ENCODE data around the gene PDXK.

The PDXK gene

DNA sequence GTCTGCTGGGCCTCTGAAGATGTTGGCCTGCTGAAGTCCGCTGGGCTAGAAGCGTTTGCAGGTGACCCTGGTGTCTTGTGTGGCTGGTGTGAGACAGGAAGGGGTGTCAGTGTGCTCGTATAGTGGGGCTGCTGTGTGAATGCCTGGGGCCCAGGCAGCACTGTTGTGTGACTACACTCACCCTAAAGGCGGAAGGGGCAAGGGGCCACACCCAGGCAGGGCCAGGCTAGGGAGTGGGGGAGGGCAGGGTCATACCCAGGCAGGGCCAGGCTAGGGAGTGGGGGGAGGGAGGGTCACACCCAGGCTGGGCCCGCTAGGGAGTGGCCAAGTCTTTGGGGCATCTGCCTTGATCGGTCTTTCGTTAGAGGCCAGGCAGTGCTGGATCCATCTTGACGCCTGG lies 25.0 kb downstream of the PDXK start:
- no peak for DNase-seq (ENCODE audit: low spot score)

DNA sequence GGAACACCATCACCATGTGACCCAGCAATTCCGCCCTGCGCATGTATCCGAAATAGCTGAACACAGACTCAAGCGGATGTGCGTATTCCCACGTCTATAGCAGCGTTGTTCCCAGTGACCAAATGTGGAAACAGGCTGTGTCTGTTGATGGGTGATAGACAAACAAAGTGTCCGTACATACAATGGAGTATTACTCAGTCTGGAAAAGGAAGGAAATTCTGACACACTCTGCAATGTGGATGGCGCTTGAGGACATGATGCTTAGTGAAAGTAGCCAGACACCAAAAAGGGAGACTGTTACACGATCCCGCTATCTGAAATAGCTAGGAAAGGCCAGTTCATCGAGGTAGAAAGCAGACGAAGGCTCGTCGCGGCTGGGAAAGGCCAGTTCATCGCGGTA lies 25.8 kb downstream of the PDXK start:
- DNase-seq (ENCODE audit: low spot score): no peak

DNA sequence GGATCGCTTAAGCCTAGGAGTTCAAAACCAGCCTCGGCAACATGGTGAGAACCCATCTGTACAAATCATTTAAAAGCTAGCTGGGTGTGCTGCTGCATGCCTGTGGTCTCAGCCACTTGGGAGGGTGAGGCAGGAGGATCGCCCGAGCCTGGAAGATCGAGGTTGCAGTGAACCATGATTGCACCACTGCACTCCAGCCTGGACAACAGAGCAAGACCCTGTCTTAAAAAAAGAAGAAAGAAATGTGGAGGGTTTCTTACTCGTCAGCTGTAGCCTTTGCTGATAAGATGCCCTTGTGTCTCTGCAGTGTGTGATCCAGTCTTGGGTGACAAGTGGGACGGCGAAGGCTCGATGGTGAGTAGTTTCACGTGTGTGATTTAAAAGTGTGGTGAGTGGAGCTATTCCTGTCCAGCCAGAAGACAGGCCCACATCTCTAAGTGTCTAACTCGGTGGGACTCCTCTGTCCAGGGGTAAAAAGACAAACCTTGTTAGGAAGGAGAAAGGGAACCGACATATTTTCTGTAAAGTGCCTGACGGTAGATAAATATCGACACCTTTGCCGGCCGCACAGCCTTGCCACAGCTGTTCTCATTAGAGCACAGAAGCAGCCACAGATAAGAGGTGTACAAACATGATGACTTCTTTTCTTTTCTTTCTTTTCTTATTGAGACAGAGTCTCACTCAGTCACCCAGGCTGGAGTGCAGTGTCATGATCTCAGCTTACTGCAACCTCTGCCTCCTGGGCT lies 27.0 kb downstream of the PDXK start:
- DNase-seq (ENCODE audit: low spot score): no peak

DNA sequence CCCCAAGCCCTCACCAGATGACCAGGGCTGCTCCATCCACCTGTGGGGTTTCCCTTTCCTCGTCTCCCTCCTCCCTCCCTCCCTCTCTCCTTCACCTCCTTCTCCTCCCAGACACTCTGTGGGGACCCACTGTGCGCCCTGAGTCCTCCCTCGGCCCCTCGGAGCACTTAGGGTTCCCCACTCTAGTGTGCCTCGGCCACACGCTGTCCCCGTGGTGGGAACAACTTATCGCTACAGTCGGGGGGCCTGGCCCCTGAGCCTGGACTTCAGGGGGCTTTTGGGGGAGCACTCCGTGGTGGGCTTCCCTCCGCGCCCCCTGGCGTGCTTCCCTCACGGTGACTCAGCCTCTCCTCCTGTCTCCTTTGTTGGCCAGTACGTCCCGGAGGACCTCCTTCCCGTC lies 29.7 kb downstream of the PDXK start:
- no peak for DNase-seq (ENCODE audit: low spot score)

DNA sequence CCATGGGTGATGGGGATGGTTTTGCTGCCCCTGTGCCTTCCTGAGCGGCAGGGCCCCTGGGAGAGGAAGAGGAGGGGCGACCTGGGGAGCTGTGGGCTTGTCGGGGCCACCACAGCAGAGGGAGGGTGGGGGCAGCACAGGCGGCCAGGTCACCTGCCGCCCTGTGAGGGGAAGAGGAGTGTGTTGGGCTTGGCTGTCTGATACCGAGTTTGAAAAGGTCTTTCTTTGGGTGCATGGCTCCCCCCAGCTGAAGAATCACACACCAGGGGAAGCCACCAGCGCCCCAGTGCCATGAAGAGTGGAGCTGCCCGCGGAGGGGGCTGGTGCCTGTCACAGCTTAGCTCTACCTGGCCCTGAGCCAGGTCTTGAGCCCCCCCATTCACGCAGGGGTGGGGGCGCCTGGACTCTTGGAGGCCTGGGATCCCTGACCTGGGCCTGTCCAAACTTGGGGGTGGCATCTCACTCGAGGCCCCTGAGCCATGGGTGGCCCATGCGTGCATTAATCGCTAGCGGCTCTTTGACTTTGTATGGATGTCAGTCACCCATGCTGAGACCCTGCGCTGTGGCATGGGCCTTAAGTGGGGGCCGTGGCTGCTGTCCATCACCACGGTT lies 30.8 kb downstream of the PDXK start:
- no peak for DNase-seq (ENCODE audit: low spot score)

DNA sequence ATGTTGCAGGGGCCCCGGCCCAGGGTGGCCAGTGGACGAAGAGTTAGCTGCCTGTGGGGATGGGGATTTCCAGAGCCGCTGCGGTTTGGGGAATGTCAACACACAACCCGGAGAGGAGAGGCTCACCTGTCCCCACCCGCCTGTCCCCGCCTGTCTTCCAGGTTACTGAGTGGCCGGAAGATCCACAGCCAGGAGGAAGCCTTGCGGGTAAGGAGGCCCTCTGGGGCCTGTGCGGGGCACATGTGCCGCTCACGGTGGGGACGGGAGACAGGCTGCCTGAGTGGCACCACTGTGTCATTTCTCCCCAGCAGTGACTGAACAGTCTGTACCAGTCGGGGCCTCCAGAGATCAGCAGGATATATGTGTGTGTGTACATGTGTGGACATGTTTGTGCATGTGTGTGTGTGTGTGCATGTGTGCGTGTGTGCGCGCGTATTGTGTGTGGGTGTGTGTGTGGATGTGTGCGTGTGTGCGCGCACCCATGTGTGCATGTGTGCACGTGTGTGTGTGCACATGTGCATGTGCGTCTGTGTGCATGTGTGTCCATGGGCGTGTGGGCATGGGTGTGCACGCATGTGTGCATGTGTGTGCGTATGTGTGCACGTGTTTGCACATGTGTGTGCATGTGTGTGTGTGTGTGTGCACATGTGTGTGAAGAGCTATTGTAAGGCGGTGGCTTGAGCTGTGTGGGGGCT lies 31.6 kb downstream of the PDXK start:
- DNase-seq (ENCODE audit: low spot score): no peak

DNA sequence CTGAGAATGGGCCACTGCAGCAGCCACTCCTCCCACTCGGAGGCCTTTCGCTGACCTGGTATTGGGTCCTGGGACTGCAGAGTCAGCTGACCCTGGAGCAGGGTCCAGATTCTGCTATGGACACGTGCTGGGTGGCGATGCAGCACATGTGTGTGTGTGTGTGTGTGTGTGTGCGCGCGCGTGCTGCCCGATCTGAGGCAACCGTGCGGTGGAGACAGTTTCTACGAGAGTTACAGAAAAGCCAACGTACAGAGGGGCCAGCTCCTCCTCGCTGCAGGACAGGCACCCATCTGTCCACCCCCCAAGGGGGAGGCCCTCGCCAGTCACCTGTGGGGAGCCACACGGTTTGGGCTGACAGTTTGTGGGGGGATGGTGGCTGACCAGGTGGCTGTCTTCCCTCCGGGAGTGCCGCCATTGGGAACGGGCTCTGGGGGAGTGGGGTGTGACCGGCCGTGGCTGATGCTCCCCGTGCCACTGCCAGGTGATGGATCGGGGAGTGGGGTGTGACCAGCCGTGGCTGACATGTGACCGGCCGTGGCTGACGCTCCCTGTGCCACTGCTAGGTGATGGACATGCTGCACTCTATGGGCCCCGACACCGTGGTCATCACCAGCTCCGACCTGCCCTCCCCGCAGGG lies 33.1 kb downstream of the PDXK start:
- no peak for DNase-seq (ENCODE audit: low spot score)

DNA sequence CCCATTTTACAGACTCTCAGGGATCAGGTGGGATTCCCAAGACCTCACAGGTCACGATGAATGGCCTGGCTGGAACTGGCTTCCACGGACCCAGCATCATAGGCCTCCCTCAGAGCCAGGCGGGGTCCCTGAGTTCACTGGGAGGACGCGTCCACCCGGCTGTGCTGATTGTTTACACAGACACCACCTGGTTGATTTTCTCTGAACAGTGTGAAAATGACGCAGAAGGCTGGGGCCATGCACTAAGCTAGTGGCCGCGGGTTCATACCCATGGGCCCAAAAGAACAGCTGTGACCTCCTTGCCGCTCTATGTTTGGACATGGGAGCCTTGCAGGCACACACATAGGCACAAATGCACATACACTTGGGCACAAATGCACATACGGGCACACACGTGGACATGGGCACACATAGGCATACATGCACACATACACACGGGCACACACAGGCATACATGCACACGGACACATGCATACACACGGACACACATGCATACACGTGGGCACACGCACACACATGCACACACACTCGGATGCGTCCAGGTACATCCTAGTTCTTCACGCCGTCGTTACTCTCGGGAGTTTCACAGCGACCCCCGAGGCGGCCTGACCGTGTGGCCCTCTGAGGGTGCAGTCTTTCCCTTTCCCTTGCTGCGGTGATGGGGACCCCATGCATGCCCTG lies 34.0 kb downstream of the PDXK start:
- no peak for DNase-seq (ENCODE audit: low spot score)

DNA sequence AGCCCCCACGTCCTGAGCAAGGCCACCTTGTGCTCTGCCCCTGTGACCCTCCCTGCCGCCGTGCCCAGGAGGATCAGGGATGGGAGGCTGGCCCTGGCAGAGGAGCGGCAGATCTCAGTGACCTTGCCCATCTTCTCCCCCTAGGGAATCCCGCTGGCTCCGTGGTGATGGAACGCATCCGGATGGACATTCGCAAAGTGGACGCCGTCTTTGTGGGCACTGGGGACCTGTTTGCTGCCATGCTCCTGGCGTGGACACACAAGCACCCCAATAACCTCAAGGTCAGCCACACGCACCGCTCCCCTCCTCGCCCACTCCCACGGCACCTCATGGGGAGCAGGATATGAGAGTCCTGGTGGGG lies 34.5 kb downstream of the PDXK start:
- DNase-seq (ENCODE audit: low spot score): no peak

DNA sequence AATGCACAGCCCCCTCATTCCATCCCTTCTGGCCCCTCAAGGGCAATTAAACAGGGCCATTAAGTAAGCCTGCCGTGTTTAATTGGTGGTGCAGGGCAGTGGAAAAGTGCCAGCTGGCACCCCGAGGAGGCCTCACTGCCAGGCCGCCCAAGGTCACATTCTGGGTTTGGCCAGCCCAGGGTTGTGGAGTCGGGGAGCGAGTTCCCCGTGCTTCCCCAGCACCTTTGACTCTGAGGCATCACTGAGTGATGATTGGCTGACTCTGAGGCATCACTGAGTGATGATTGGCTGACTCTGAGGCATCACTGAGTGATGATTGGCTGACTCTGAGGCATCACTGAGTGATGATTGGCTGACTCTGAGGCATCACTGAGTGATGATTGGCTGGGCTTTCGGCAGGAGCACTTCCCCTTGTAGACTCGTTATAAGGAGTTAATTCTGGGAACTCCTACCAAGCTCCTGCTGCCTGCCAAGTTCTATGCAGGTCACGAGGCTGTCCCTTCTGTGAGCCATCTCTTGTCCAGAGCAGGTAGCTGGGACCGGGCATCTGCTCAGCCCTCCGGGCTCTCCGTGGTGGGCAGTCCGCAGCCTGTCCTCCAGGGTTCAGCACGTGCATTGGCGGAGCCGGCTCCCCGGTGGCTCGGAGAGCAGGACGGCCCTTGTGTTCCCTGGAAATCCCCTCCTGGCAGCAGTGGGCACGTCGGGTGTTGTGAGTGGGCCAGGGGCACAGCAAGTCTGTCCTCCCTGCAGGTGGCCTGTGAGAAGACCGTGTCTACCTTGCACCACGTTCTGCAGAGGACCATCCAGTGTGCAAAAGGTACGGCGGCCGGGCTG lies 36.2 kb downstream of the PDXK start:
- no peak for DNase-seq (ENCODE audit: low spot score)

DNA sequence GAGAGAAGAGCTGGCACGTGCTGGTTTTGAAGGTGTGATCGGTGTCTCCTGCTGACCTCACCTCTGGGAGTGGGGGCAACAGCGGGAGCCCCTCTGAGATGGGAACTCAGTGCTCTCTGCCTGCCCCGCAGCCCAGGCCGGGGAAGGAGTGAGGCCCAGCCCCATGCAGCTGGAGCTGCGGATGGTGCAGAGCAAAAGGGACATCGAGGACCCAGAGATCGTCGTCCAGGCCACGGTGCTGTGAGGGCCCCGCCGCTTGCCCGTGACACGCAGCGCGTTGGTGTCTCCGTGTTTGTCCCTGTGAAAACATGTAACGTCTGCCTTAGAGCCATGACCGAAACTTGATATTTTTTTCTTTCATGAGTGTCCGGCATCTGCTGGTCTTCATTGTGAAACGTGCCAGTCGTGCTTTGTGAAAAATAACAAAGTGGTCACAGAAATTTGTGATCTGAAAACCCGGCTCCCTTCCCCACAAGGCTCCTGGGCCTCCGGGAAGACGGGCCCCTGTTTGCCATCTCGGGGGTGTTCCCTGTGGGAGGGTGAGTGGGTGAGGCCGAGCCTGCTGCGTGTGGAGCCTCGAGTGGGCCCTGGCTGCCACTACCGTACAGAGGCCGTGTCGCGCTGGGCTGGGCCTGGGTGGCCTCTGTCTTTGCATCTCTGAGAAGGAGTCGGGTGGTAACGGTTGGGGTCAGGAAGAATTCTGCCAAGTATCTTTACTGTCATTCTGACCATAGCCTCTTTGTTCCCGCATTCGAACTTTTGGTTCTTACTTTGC lies 37.1 kb downstream of the PDXK start:
- DNase-seq (ENCODE audit: low spot score): no peak

DNA sequence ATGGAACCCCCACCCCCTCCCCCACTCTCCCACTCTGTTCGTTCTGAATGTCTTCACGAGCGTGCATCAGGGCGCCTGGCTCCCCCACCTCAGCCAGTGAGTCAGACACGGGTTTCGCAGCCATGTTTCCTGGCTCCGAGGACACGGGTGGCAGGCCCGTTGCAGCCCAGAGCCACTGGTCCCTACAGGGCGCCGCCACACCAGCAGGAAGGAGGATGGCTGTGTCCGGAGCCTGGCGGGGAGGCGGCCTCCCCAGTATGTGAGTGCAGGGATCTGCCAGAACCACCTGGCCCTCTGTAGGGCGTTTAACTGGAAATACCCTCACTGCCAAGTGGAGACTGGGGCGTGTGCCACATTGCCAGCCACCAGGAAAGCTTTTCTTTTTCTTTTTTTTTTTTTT lies 38.7 kb downstream of the PDXK start:
- DNase-seq (ENCODE audit: low spot score): no peak

DNA sequence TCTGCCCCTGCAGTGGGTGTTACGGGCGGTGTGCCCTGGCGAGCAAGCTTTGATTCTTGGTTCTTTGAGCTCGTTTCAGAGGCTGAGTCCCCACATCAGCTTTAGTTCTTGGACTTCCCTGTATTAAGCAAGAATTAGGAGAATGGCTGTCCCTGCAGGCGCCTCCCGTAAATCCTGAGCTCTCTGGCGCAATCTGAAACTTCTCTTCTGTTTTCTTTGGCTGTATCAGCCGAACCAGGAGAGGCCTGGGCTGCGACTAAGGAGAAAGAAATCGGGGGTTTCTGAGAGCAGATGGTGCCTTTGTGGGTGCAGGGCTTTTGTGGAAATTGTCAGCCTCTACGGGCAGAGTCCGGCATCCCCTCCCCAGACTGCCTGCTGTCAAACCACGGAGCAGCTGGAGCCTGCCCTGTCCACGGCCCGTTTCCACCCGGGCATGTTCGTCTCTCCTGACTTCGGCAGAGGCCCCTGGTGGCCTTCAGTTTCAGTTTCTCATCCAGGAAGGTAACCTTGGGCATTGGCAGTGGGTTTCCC lies 39.2 kb downstream of the PDXK start:
- no peak for DNase-seq (ENCODE audit: low spot score)

DNA sequence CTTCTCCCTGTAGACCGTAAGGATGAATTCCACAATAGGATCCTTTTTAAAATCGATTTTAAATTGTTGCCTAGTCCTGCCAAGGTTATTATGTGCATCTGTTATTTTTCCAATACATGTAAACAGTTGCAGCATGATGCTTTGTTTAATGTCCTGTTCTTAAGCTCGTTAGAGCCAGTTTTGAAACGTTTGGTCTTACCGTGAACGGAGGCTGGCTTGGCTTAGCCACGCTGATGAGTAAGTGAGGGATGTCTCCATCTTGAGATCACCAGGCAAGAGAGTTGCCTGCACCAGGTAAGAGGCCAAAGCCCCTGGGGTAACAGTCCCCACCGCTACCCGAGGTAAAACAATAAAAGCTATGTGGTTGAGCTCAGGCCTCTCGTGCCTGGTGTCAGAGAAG lies 39.9 kb downstream of the PDXK start:
- DNase-seq (ENCODE audit: low spot score): no peak

DNA sequence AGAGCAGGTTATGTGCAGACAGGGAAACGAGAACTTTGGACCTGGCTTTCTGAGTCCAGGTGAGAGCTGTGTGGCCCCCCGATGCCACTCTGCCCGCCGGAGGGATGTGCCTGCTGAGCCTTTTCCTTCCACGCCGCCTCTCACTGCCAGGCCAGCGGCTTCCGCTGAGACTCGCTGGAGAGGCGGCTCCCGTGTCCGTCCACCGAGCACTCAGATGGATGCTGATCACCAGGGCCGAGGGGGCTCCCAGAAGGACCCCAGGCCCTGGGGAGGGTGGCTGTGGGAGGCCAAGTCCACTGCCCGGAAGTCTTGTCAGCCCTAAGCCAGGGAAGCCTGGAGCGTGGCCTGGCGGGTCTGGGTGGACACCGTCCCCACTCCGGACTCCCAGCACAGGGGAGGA lies 40.7 kb downstream of the PDXK start:
- no peak for DNase-seq (ENCODE audit: low spot score)

DNA sequence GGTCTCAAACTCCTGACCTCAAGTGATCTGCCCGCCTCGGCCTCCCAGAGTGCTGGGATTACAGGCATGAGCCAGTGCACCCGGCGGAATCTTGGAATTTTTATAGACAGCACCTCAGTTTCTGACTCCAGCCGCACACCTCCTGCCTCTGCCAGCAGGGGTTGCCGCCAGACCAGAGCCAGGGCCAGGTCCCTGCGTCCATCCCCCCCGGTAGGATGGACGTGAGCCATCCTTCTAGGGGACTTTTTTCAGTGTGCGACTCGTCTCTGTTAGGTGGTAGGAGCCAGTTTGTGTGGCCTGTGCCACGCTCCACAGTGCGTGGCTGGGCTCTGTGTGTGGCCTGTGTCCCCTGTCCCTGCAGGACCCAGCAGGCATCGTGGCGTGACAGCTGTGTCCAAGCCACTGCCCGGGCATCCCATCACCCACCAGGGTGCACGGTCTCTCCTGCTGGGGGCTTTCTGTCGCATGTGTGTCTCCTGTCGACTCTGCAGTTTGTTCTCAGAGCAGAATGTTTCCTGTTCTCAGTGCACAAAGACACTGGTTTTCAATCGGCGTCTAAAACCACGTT lies 41.5 kb downstream of the PDXK start:
- no peak for DNase-seq (ENCODE audit: low spot score)

DNA sequence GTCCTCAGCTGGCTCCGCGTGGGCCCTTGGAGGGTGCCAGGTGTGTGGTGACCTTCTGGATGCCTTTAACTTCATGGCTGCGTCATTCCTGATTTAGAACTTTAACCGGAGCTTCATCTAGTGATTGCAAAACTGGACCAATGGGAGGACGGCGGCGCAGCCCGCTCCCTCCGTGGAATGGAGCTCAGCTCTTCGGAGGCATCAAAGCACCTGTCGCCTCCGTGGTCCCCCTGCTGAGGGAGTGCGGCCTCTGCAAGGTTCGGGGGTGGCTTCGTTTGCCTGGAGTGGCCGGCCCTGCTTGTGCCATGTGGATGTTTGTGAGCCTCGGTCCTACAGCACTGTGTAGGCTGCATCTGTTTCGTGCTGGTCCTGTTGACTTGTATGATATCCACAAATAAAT lies 43.0 kb downstream of the PDXK start:
- no peak for DNase-seq (ENCODE audit: low spot score)

DNA sequence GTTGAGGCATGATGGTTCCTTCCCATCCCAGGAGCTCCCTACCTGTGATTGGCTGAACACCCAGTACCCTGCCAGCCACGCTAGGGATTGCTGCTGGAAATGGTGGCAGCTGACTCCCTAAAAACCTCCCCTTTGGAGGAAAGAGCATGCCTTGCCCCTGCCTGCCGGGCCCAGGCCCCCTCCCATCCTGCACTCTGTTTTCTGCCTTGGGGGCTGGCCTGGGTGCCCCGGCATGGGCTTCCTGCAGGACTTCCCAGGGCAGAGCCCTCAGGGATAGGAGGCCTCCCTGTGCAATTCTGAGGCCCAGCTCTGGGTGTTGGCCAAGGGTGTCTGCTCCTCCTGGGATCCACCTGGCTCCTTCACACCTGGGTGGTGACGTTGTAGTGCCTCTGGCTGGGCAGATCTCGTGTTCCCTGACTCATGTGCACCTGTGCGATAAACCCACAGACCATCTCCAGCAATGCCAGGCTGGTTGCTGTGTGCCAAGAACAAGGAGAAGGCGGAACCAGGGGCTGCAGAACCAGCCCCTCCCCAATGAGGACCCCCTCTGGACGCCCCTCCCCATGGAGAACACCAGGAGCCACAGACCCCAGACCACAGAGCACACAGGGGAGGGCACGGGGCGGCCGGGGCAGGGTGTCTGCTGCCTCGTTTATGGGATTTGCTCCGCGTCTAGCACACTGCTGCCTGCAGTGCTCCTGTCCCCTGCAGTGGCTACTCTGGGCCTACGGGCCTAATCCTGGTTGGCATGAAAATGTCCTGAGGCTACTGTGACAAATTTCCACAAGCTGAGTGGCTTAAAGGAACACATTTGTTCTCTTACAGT lies 43.6 kb downstream of the PDXK start:
- DNase-seq (ENCODE audit: low spot score): no peak

DNA sequence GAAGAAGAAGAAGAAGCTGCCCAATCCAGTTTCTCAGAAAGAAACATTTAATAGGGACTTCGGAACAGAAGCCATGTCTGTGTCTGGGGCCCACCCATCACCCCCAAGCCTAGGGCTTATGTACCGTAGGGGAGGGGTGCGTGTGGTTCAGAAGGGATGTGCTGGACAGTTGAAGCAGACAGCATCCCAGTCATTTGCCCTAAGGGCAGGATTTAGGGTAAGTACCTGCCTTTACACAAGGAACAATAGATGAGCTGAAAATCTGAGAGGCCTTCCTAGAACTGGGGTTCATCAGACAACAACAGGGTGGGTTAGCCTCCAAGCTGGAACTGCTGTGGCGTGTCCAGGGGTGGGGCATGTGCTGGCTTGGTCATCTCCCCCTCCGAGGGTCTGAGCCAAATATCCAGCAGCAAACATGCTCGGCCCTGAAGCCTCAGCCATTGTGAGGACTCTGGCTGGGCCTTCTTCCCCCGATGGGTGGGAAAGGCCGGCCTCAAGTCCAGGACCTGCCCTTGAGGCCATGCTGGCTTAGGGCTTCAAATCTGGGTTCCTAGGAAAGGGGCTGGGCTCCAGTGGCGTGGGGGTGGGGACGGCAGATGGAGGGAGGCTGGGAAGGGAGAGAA lies 45.1 kb downstream of the PDXK start:
- no peak for DNase-seq (ENCODE audit: low spot score)
